SK-N-SH treated with all-trans-retinoic acid at 6 μM for 48 hours (cell line): ENCODE results near the gene TMEM269.

Source experiments
- ATAC-seq: fragments of 200-7000 bp; cut with Tn5 transposase; 3 replicates; pipeline ENCODE4 v1.9.1; 2020; ENCODE audit warnings: mild to moderate bottlenecking, moderate library complexity
- BACH2 ChIP-seq: fragments of 250-450 bp; sonication (Bioruptor Pico); IDR thresholded peaks from 2 replicates; pipeline ENCODE4 v1.9.0; 2021; ENCODE audit warnings: mild to moderate bottlenecking, borderline replicate concordance
- CREB5 ChIP-seq: fragments of 250-450 bp; sonication (Bioruptor Pico); IDR thresholded peaks from 2 replicates; pipeline ENCODE4 v1.5.1; 2020; ENCODE audit warnings: low read depth, mild to moderate bottlenecking, moderate library complexity
- CSDC2 ChIP-seq: fragments of 250-450 bp; sonication (Bioruptor Pico); IDR thresholded peaks from 2 replicates; pipeline ENCODE4 v1.5.0; 2020; ENCODE audit warnings: mild to moderate bottlenecking, moderate library complexity
- ESRRG ChIP-seq: fragments of 250-450 bp; sonication (Bioruptor Pico); IDR thresholded peaks from 2 replicates; pipeline ENCODE4 v1.6.1; 2021; ENCODE audit warnings: mild to moderate bottlenecking
- GLIS3 ChIP-seq: fragments of 250-450 bp; sonication (Bioruptor Pico); IDR thresholded peaks from 2 replicates; pipeline ENCODE4 v1.5.0; 2020; ENCODE audit warnings: mild to moderate bottlenecking, moderate library complexity
- ISL1 ChIP-seq: fragments of 250-450 bp; sonication (Bioruptor Pico); IDR thresholded peaks from 2 replicates; pipeline ENCODE4 v2.1.2; 2022; ENCODE audit warnings: mild to moderate bottlenecking, moderate library complexity
- OSR1 ChIP-seq: fragments of 250-450 bp; sonication (Bioruptor Pico); IDR thresholded peaks from 2 replicates; pipeline ENCODE4 v1.8.0; 2022; ENCODE audit warnings: moderate library complexity, mild to moderate bottlenecking, inconsistent platforms
- PATZ1 ChIP-seq: fragments of 250-450 bp; sonication (Bioruptor Pico); IDR thresholded peaks from 2 replicates; pipeline ENCODE4 v1.8.0; 2020; ENCODE audit warnings: mild to moderate bottlenecking, moderate library complexity, borderline replicate concordance
- POU6F1 ChIP-seq: fragments of 250-450 bp; sonication (Bioruptor Pico); IDR thresholded peaks from 2 replicates; pipeline ENCODE4 v1.8.0; 2021; ENCODE audit warnings: low read depth, mild to moderate bottlenecking, moderate library complexity, borderline replicate concordance
- PPARA ChIP-seq: fragments of 250-450 bp; sonication (Bioruptor Pico); IDR thresholded peaks from 2 replicates; pipeline ENCODE4 v1.5.0; 2020; ENCODE audit warnings: mild to moderate bottlenecking, borderline replicate concordance
- RARB ChIP-seq: fragments of 250-450 bp; sonication (Bioruptor Pico); IDR thresholded peaks from 2 replicates; pipeline ENCODE4 v1.8.0; 2021; ENCODE audit warnings: mild to moderate bottlenecking, moderate library complexity
- TCF4 ChIP-seq: fragments of 250-450 bp; sonication (Bioruptor Pico); IDR thresholded peaks from 2 replicates; pipeline ENCODE4 v1.8.0; 2021; ENCODE audit warnings: mild to moderate bottlenecking, moderate library complexity, borderline replicate concordance
- ZC3H10 ChIP-seq: fragments of 250-450 bp; sonication (Bioruptor Pico); IDR thresholded peaks from 2 replicates; pipeline ENCODE4 v1.5.1; 2021; ENCODE audit warnings: mild to moderate bottlenecking, moderate library complexity
- ZFP3 ChIP-seq: fragments of 250-450 bp; sonication (Bioruptor Pico); IDR thresholded peaks from 2 replicates; pipeline ENCODE4 v1.5.0; 2020; ENCODE audit warnings: mild to moderate bottlenecking, moderate library complexity
- ZFP30 ChIP-seq: fragments of 450-650 bp; formaldehyde crosslinking; IDR thresholded peaks from 2 replicates; pipeline ENCODE4 v1.5.0; 2022; ENCODE audit warnings: mild to moderate bottlenecking, moderate library complexity
- ZNF70 ChIP-seq: fragments of 450-650 bp; formaldehyde crosslinking; IDR thresholded peaks from 2 replicates; pipeline ENCODE4 v1.5.0; 2020; ENCODE audit warnings: mild to moderate bottlenecking, moderate library complexity
- ZNF8 ChIP-seq: fragments of 450-650 bp; formaldehyde crosslinking; IDR thresholded peaks from 2 replicates; pipeline ENCODE4 v1.5.0; 2020; ENCODE audit warnings: mild to moderate bottlenecking, moderate library complexity
- TF ChIP-seq, protein P1 (sequence below): fragments of 250-450 bp; sonication (Bioruptor Pico); IDR thresholded peaks from 2 replicates; pipeline ENCODE4 v1.5.1; 2021; ENCODE audit warnings: mild to moderate bottlenecking, moderate library complexity

Gene TMEM269

GRCh38 chr1:42825036-42825851 is 40.5 kb downstream of the TMEM269 start:
- no peak for ATAC-seq
- no peak for TF ChIP-seq PATZ1
- no peak for TF ChIP-seq ZNF8 (CRISPR knock-in tag)
- no peak for TF ChIP-seq RARB (CRISPR knock-in tag)
- TF ChIP-seq BACH2 (CRISPR knock-in tag): no peak
- no peak for TF ChIP-seq ZFP30
- no peak for TF ChIP-seq PPARA

GRCh38 chr1:42830631-42831030 is 45.8 kb downstream of the TMEM269 start:
- ATAC-seq: no peak
- TF ChIP-seq BACH2 (CRISPR knock-in tag) (no peak), PATZ1 (no peak), CREB5 (CRISPR knock-in tag) (no peak), TCF4 (CRISPR knock-in tag) (no peak), ZNF70 (no peak), ISL1 (CRISPR knock-in tag) (no peak), POU6F1 (CRISPR knock-in tag) (no peak), ZC3H10 (CRISPR knock-in tag) (no peak)

- TF ChIP-seq OSR1: no peak
- no peak for TF ChIP-seq ESRRG (CRISPR knock-in tag)
- TF ChIP-seq CSDC2 (CRISPR knock-in tag): no peak
- TF ChIP-seq GLIS3 (CRISPR knock-in tag): no peak
- no peak for TF ChIP-seq BACH2 (CRISPR knock-in tag)
- TF ChIP-seq, protein P1, sequence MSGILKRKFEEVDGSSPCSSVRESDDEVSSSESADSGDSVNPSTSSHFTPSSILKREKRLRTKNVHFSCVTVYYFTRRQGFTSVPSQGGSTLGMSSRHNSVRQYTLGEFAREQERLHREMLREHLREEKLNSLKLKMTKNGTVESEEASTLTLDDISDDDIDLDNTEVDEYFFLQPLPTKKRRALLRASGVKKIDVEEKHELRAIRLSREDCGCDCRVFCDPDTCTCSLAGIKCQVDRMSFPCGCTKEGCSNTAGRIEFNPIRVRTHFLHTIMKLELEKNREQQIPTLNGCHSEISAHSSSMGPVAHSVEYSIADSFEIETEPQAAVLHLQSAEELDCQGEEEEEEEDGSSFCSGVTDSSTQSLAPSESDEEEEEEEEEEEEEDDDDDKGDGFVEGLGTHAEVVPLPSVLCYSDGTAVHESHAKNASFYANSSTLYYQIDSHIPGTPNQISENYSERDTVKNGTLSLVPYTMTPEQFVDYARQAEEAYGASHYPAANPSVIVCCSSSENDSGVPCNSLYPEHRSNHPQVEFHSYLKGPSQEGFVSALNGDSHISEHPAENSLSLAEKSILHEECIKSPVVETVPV: no peak
- no peak for TF ChIP-seq RARB (CRISPR knock-in tag)
- no peak for TF ChIP-seq ZFP3 (CRISPR knock-in tag)
- no peak for TF ChIP-seq CREB5 (CRISPR knock-in tag)
- TF ChIP-seq PPARA: no peak
- no peak for TF ChIP-seq TCF4 (CRISPR knock-in tag)
- TF ChIP-seq ZC3H10 (CRISPR knock-in tag): no peak
- no peak for TF ChIP-seq ZNF70
- no peak for ATAC-seq
Measured at GRCh38 chr1:42831273-42831672, 46.5 kb downstream of the TMEM269 start.
